Mammary epithelial cell (primary cell): Measurements from ENCODE around the gene DNAH10.

Source experiments
- EZH2 ChIP-seq: IDR thresholded peaks from 2 replicates; pipeline ENCODE4 v1.6.1; 2012; ENCODE audit warnings: low read length, inconsistent platforms, borderline replicate concordance
- TF ChIP-seq, protein P1 (sequence below), 2 donors: IDR thresholded peaks in 1 of 2; conservative IDR thresholded peaks in 1 of 2; 2 replicates each; pipeline ENCODE4 v1.5.1; 2011 to 2012; ENCODE audit warnings: inconsistent platforms in 2 of 2, low read length in 2 of 2, mild to moderate bottlenecking in 2 of 2, control low read depth in 1 of 2, low read depth in 1 of 2; ENCODE audit not compliant: insufficient read depth in 1 of 2; ENCODE audit errors: extremely low read depth in 1 of 2

DNA sequence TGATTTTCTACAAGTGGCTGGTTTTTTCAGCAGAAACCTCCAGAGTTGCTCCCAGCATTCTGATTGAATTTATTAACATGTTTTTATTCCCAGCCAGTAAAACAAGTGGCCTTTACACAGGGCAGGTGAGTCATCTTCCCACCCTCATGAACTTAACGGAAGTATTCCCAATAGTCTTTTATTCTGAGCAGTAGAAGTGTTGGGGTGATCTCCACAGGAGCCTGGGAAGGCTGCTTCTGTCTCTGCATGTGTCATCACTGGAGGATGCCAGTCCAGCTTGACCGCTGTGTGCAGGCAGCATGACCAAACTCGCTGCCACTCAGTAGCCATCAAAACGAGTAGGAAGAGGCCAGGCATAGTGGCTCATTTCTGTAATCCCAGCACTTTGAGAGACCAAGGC lies 13.4 kb upstream of the DNAH10 start:
- TF ChIP-seq, protein P1, sequence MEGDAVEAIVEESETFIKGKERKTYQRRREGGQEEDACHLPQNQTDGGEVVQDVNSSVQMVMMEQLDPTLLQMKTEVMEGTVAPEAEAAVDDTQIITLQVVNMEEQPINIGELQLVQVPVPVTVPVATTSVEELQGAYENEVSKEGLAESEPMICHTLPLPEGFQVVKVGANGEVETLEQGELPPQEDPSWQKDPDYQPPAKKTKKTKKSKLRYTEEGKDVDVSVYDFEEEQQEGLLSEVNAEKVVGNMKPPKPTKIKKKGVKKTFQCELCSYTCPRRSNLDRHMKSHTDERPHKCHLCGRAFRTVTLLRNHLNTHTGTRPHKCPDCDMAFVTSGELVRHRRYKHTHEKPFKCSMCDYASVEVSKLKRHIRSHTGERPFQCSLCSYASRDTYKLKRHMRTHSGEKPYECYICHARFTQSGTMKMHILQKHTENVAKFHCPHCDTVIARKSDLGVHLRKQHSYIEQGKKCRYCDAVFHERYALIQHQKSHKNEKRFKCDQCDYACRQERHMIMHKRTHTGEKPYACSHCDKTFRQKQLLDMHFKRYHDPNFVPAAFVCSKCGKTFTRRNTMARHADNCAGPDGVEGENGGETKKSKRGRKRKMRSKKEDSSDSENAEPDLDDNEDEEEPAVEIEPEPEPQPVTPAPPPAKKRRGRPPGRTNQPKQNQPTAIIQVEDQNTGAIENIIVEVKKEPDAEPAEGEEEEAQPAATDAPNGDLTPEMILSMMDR (conservative IDR thresholded peaks at IDR 0.05 in 1 of 2, IDR thresholded peaks at IDR 0.05 in 1 of 2; ENCODE audit: extremely low read depth in 1 of 2, insufficient read depth in 1 of 2, low read depth in 1 of 2, low read length in 2 of 2): no peak
- no peak for TF ChIP-seq EZH2
